Measurements from ENCODE around the gene ANKK1.

Gene ANKK1

GRCh38 chr11:113387605-113388211, at the start of gene ANKK1:
TSS of gene ANKK1 (plus strand) at chr11:113387779. CDS start at chr11:113387885, 106 bp downstream.
- H3K27ac Mint-ChIP-seq, result no peak within 1 kb of the TSS
- H3K4me3 Mint-ChIP-seq, result no peak within 1 kb of the TSS
- H3K9me3 Mint-ChIP-seq (ENCODE audit: low read depth), result no peaks in the 10 kb centered on the region
- no peaks in the 10 kb centered on the region for H3K27me3 Mint-ChIP-seq
- no peaks in the 10 kb centered on the region for H3K4me1 Mint-ChIP-seq (ENCODE audit: low read depth)
- peaks cover 3% of the 10 kb centered on the region for H3K36me3 Mint-ChIP-seq

GRCh38 chr11:113338730-113339129, 48.8 kb upstream of the ANKK1 start:
- Mint-ChIP-seq H3K4me3 (no peak overlapping the region), H3K27me3 (no peaks in the 10 kb centered on the region), H3K9me3 (ENCODE audit: low read depth) (no peaks in the 10 kb centered on the region), H3K27ac (no peak overlapping the region), H3K4me1 (ENCODE audit: low read depth) (no peaks in the 10 kb centered on the region), H3K36me3 (peaks cover 20% of the 10 kb centered on the region)

GRCh38 chr11:113339929-113340589, 47.5 kb upstream of the ANKK1 start:
- Mint-ChIP-seq H3K4me3 (no peak overlapping the region), H3K9me3 (ENCODE audit: low read depth) (no peaks in the 10 kb centered on the region), H3K36me3 (peaks cover 17% of the 10 kb centered on the region), H3K27ac (no peak overlapping the region), H3K4me1 (ENCODE audit: low read depth) (no peaks in the 10 kb centered on the region), H3K27me3 (no peaks in the 10 kb centered on the region)

- Mint-ChIP-seq H3K9me3 (ENCODE audit: low read depth) (no peaks in the 10 kb centered on the region), H3K4me3 (no peak overlapping the region), H3K27ac (no peak overlapping the region), H3K27me3 (no peaks in the 10 kb centered on the region), H3K4me1 (ENCODE audit: low read depth) (no peaks in the 10 kb centered on the region), H3K36me3 (peaks cover 13% of the 10 kb centered on the region)
These were observed 46.0 kb upstream of the ANKK1 start for GRCh38 chr11:113341388-113342165.

- Mint-ChIP-seq H3K27me3 (no peaks in the 10 kb centered on the region), H3K27ac (no peak overlapping the region), H3K9me3 (ENCODE audit: low read depth) (no peaks in the 10 kb centered on the region), H3K4me1 (ENCODE audit: low read depth) (no peaks in the 10 kb centered on the region), H3K36me3 (peaks cover 14% of the 10 kb centered on the region), H3K4me3 (no peak overlapping the region)
These were observed 41.6 kb upstream of the ANKK1 start for GRCh38 chr11:113345978-113346377.

GRCh38 chr11:113349528-113349927, 38.1 kb upstream of the ANKK1 start:
- H3K4me1 Mint-ChIP-seq (ENCODE audit: low read depth), result no peaks in the 10 kb centered on the region
- no peak overlapping the region for H3K27ac Mint-ChIP-seq
- peaks cover 36% of the 10 kb centered on the region for H3K36me3 Mint-ChIP-seq
- H3K27me3 Mint-ChIP-seq, result no peaks in the 10 kb centered on the region
- H3K4me3 Mint-ChIP-seq, result no peak overlapping the region
- H3K9me3 Mint-ChIP-seq (ENCODE audit: low read depth), result peaks cover 8% of the 10 kb centered on the region

GRCh38 chr11:113350336-113351067, 37.1 kb upstream of the ANKK1 start:
- H3K4me1 Mint-ChIP-seq (ENCODE audit: low read depth), result no peaks in the 10 kb centered on the region
- H3K4me3 Mint-ChIP-seq, result no peak overlapping the region
- no peaks in the 10 kb centered on the region for H3K27me3 Mint-ChIP-seq
- peaks cover 9% of the 10 kb centered on the region for H3K9me3 Mint-ChIP-seq (ENCODE audit: low read depth)
- H3K36me3 Mint-ChIP-seq, result peaks cover 43% of the 10 kb centered on the region
- H3K27ac Mint-ChIP-seq, result no peak overlapping the region

- H3K4me3 Mint-ChIP-seq, result no peak overlapping the region
These were observed 36.5 kb upstream of the ANKK1 start for GRCh38 chr11:113351068-113351450.

GRCh38 chr11:113351480-113351879, 36.1 kb upstream of the ANKK1 start:
- H3K4me3 Mint-ChIP-seq, result no peak overlapping the region
- no peaks in the 10 kb centered on the region for H3K27me3 Mint-ChIP-seq
- H3K27ac Mint-ChIP-seq, result no peak overlapping the region
- H3K9me3 Mint-ChIP-seq (ENCODE audit: low read depth), result peaks cover 17% of the 10 kb centered on the region
- H3K4me1 Mint-ChIP-seq (ENCODE audit: low read depth), result no peaks in the 10 kb centered on the region
- peaks cover 53% of the 10 kb centered on the region for H3K36me3 Mint-ChIP-seq

More at GRCh38 chr11:113351068-113351450, 36.5 kb upstream of the ANKK1 start:
- Mint-ChIP-seq H3K27me3 (no peaks in the 10 kb centered on the region), H3K27ac (no peak overlapping the region), H3K36me3 (peaks cover 49% of the 10 kb centered on the region), H3K4me1 (ENCODE audit: low read depth) (no peaks in the 10 kb centered on the region), H3K9me3 (ENCODE audit: low read depth) (peaks cover 13% of the 10 kb centered on the region)

- no peak overlapping the region for H3K4me3 Mint-ChIP-seq
- H3K9me3 Mint-ChIP-seq (ENCODE audit: low read depth), result peaks cover 24% of the 10 kb centered on the region
- H3K4me1 Mint-ChIP-seq (ENCODE audit: low read depth), result no peaks in the 10 kb centered on the region
- no peak overlapping the region for H3K27ac Mint-ChIP-seq
- peaks cover 57% of the 10 kb centered on the region for H3K36me3 Mint-ChIP-seq
- H3K27me3 Mint-ChIP-seq, result no peaks in the 10 kb centered on the region
These were observed 31.4 kb upstream of the ANKK1 start for GRCh38 chr11:113356203-113356602.

- Mint-ChIP-seq H3K27ac (no peak overlapping the region), H3K4me3 (no peak overlapping the region), H3K9me3 (ENCODE audit: low read depth) (no peaks in the 10 kb centered on the region), H3K27me3 (no peaks in the 10 kb centered on the region), H3K4me1 (ENCODE audit: low read depth) (peaks cover 34% of the 10 kb centered on the region), H3K36me3 (peaks cover 11% of the 10 kb centered on the region)
These were observed 24.2 kb upstream of the ANKK1 start for GRCh38 chr11:113363406-113363805.

- no peaks in the 10 kb centered on the region for H3K9me3 Mint-ChIP-seq (ENCODE audit: low read depth)
- no peak overlapping the region for H3K4me3 Mint-ChIP-seq
- no peaks in the 10 kb centered on the region for H3K27me3 Mint-ChIP-seq
- H3K4me1 Mint-ChIP-seq (ENCODE audit: low read depth), result peaks cover 34% of the 10 kb centered on the region
- H3K36me3 Mint-ChIP-seq, result peaks cover 8% of the 10 kb centered on the region
- no peak overlapping the region for H3K27ac Mint-ChIP-seq
These were observed 23.5 kb upstream of the ANKK1 start for GRCh38 chr11:113363996-113364641.

GRCh38 chr11:113365895-113366294, 21.7 kb upstream of the ANKK1 start:
- peak overlapping the region; percentile 20 for H3K4me3 Mint-ChIP-seq
- H3K36me3 Mint-ChIP-seq, result peaks cover 8% of the 10 kb centered on the region
- H3K27ac Mint-ChIP-seq, result peak overlapping the region; percentile 75
- H3K27me3 Mint-ChIP-seq, result no peaks in the 10 kb centered on the region
- peaks cover 34% of the 10 kb centered on the region for H3K4me1 Mint-ChIP-seq (ENCODE audit: low read depth)
- no peaks in the 10 kb centered on the region for H3K9me3 Mint-ChIP-seq (ENCODE audit: low read depth)

GRCh38 chr11:113369411-113369810, 18.2 kb upstream of the ANKK1 start:
- H3K27me3 Mint-ChIP-seq, result no peaks in the 10 kb centered on the region
- H3K27ac Mint-ChIP-seq, result no peak overlapping the region
- H3K9me3 Mint-ChIP-seq (ENCODE audit: low read depth), result no peaks in the 10 kb centered on the region
- no peak overlapping the region for H3K4me3 Mint-ChIP-seq
- peaks cover 7% of the 10 kb centered on the region for H3K36me3 Mint-ChIP-seq
- H3K4me1 Mint-ChIP-seq (ENCODE audit: low read depth), result peaks cover 16% of the 10 kb centered on the region

Data from activated naive CD8-positive, alpha-beta T cell (primary cell).